ENCODE data around the gene TMEM164.

Gene TMEM164

GRCh38 chrX:110037178-110037577, 34.3 kb downstream of the TMEM164 start:
- no peak for DNase-seq (ENCODE audit: low read depth in 2 of 2)

GRCh38 chrX:110038900-110039299, 36.0 kb downstream of the TMEM164 start:
- no peak for DNase-seq (ENCODE audit: low read depth in 2 of 2)

DNA sequence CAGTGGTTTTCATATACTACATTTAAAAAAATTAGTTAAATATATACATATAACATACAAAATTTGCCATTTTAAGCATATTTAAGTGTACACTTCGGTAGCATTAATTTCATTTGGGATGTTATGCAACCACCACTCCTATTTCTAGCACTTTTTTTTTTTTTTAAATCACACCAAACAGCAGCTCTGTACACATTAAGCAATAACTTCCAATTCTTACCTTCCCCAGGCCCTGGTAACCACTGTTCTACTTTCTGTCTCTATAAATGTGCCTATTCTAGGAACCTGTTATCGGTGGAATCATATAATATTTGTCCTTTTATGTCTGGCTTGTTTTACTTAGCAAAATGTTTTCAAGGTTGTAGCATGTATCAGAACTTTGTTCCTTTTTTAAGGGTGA, 39.1 kb downstream of the TMEM164 start:
- DNase-seq (ENCODE audit: low read depth in 2 of 2) = no peak

DNA sequence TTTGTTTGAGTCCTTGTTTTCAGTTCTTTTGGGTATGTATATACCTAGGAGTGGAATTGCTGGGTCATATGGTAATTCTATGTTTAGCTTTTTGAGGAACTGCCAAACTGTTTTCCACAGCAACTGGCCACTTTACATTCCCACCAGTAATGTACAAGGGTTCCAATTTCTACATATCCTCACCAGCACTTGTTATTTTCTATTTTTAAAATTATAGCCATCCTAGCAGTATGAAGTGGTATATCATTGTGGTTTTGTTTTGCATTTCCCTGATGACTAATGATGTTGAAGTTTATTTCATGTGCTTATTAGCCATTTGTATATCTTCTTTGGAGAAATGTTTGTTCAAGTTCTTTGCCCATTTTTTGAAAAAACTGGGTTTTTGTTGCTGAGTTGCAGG, 39.6 kb downstream of the TMEM164 start:
- DNase-seq (ENCODE audit: low read depth in 2 of 2) = no peak

GRCh38 chrX:110043506-110043905, 40.6 kb downstream of the TMEM164 start:
- no peak for DNase-seq (ENCODE audit: low read depth in 2 of 2)

- DNase-seq (ENCODE audit: low read depth in 2 of 2) = no peak
These were observed 41.7 kb downstream of the TMEM164 start for GRCh38 chrX:110044346-110045249.

GRCh38 chrX:110045421-110045820, 42.5 kb downstream of the TMEM164 start:
- no peak for DNase-seq (ENCODE audit: low read depth in 2 of 2)

DNA sequence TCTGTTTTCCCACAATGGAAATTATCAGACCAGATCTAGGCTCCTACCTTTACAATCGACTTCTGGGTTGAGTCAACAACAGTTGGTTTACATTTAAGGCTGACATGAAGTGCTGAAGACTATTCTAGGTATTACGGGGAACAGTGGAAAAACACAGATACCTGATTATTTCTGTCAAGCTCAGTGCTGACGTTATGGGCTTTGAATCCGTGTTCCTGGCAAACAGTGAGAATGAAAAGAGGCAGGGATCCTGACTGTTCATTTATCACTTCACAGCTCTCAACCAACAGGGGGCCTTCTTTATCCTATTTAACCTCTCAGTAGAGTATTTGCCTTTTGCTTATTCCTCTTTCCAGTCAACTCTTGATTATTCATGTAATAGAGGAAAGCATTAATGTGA, 43.1 kb downstream of the TMEM164 start:
- DNase-seq (ENCODE audit: low read depth in 2 of 2) = no peak

DNA sequence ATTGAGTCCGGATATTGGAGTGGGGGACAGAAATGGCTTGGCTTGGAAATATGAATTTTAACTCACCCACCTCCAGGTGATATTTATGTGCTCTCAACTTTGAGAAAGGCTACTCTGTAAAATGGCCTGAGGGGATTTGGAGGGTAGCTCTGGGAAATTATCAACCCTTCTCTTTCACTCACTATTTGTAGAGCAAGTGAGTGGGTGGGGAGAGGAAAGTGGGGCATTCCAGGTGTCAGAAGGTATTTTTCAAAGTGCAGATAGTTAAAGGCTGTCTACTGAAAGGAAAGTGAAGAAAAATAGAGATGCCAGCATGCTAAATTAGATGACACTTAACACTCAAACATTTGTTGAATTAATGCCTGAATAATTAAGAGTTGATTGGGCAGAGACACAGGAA, 44.1 kb downstream of the TMEM164 start:
- no peak for DNase-seq (ENCODE audit: low read depth in 2 of 2)

DNA sequence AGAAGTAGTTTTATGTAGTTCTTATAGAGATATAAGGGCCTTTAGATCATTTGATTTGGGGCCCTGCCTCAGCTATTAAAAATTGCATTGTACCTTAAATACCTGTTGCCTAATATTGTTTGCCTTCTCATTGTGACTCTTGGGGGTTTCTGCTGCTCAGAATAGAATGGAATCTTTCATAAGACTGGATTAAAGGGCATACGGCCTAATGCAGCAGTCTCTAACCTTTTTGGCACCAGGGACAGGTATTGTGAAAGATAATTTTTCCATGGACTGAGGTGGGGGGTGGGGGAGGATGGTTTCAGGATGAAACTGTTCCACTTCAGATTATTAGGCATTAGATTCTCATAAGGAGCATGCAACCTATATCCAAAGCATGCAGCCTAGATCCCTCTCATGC, 46.2 kb downstream of the TMEM164 start:
- no peak for DNase-seq (ENCODE audit: low read depth in 2 of 2)

- no peak for DNase-seq (ENCODE audit: low read depth in 2 of 2)
These were observed 47.5 kb downstream of the TMEM164 start for GRCh38 chrX:110050386-110050785.

DNA sequence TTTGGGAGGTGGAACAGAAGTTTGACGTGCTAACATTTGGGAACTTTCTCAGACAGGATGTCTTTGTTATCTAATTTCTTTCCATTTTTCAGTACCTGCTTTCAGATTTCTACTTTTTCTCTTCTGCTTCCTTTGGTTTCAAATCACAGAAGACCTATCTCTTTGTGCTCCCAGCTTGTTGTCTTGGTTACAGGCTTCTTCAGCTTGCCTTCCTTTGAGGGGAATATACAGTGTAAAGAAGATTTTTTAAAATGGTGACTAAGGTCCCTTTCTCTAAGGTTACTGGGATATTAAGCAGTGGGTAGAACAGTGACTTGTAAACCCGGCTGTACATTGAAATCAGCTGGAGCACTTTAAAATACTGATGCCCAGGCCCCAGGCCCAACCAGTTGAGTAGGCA, 48.0 kb downstream of the TMEM164 start:
- no peak for DNase-seq (ENCODE audit: low read depth in 2 of 2)

GRCh38 chrX:110051559-110051958, 48.6 kb downstream of the TMEM164 start:
- no peak for DNase-seq (ENCODE audit: low read depth in 2 of 2)

- DNase-seq (ENCODE audit: low read depth in 2 of 2) = no peak
These were observed 49.4 kb downstream of the TMEM164 start for GRCh38 chrX:110052303-110052702.

- DNase-seq (ENCODE audit: low read depth in 2 of 2) = no peak
These were observed 50.5 kb downstream of the TMEM164 start for GRCh38 chrX:110053453-110053852.

DNA sequence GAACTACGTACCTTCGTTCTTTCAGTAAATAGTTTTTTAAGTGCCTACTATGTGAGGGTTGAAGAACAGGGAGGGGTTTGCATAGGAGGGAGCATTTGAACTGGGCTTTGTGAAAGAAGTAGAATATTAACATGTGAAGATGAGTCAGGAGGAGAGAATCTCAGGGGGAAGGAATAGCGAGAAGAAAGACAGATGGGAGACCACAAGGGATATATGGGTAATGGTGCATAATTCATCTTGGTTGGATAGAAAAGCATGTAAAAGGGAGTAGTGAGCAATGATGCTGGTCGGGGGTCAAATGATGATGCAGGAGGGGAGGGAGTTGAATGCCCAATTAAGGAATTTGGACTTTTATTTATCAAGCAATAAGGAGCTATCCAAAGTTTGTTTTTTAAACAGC, 52.7 kb downstream of the TMEM164 start:
- no peak for DNase-seq (ENCODE audit: low read depth in 2 of 2)

DNA sequence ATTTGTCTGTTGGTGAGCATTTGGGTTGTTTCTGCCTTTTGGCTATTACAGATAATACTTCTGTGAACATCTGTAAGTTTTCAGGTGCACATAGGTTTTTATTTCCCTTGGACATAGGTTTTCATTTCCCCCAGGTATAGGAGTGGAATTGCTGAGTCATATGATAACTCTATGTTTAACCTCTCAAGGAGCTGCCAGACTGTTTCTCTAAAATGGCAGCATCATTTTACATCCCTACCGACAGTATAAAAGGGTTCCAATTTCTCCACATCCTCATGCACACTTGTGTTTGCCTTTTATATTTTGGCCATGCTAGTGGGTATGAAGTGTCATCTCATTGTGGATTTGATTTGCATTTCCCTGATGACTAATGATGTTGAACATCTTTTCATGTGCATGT, 53.5 kb downstream of the TMEM164 start:
- no peak for DNase-seq (ENCODE audit: low read depth in 2 of 2)

- no peak for DNase-seq (ENCODE audit: low read depth in 2 of 2)
These were observed 56.5 kb downstream of the TMEM164 start for GRCh38 chrX:110059410-110059809.

- no peak for DNase-seq (ENCODE audit: low read depth in 2 of 2)
These were observed 57.4 kb downstream of the TMEM164 start for GRCh38 chrX:110060317-110060716.

GRCh38 chrX:110060846-110061537, 58.1 kb downstream of the TMEM164 start:
- no peak for DNase-seq (ENCODE audit: low read depth in 2 of 2)

DNA sequence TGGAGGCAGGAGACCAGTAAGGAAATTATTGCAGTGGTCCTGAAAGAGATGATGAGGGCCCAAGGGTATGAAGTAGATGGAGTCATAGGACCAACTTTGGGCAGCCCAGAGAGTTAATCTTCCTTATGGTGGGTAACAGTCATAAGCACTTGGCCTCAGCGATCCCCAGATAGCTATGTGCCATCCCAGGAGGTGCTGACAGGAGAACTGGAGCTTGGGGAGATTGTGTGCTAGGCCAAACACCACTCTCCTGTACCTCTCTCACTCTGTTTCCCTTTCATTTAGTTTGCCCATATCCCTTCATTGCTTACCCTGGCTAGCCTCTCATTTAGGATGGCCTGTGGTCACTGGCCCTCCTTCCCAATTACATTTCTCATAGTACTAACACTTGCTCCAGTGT, 60.0 kb downstream of the TMEM164 start:
- DNase-seq (ENCODE audit: low read depth in 2 of 2) = no peak

DNA sequence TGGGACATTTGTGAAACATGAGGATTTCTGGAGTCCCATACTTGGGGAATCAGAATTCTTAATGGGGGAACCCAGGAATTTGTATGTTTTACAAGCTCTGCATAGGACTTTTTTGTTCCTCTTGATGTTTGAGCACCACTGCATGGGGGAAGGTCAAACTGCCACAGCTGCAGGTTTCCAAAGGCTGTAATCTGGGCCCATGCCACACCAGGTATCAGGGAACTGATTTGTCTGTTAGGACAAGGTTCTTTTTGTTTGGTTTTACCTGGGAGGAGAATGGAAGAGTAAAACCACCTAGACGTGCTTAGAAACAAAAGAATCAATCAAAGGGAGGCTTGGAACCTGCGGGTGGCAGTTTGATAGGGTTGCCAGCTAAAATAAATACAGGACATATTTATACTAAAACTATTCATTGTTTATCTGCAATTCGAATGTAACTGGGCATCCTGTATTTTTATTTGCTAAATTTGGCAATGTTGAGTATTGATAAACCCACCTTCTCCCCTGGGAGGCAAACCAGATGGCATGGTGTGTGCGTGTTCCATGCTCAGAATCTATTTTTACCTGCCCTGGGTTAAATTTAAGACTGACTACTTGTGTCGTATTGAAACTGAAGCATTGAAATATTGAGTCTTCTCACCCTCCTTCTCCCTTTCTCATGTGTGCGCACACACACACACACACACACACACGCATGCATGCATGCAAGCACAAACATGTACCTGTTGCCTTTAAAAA, 63.7 kb downstream of the TMEM164 start:
- DNase-seq (ENCODE audit: low read depth in 2 of 2) = no peak

DNA sequence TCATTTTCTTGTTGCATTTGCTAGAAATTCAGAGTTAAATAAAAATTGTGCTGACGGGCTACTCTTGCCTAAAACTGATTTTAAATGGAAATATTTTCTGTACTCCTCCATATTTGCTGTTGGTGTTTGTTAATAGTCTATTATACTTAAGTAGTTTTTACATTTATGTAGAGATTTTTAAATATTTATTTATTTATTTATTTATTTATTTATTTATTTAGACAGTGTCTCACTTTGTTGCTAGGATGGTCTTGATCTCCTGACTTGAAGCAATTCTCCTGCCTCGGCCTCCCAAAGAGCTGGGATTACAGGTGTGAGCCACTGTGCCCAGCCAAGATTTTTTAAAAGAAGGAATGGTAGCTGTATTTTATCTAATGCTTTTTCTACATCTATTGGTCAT, 68.1 kb downstream of the TMEM164 start:
- no peak for DNase-seq (ENCODE audit: low read depth in 2 of 2)

Measured in fibroblast of skin of left biceps (primary cell).